HepG2 (cell line): ENCODE results near the gene SOX9. TPM values are rescaled to one million over a fixed set of nuclear protein-coding genes. Genes with fewer than 3 reads are reported as not detected.

Source experiments
- AGO2 ChIP-seq: fragments of 200-400 bp; formaldehyde crosslinking; optimal IDR thresholded peaks from 2 replicates; pipeline ENCODE3; 2017; ENCODE audit warnings: mild to moderate bottlenecking, low read depth, low read length, moderate library complexity
- FOXA1 ChIP-seq, 2 experiments: fragments of 450-650 bp in 1 of 2; sonication (generic) in 1 of 2; formaldehyde crosslinking in 1 of 2; IDR thresholded peaks; 2 replicates each; pipeline versions ENCODE4 v1.4.0 to v1.6.1; 2016 to 2020; ENCODE audit warnings: missing genetic modification reagents in 1 of 2
- HIVEP1 ChIP-seq: sonication (generic); formaldehyde crosslinking; IDR thresholded peaks from 2 replicates; pipeline ENCODE4 v1.4.0; 2020; ENCODE audit warnings: mild to moderate bottlenecking, missing genetic modification reagents
- HNRNPL ChIP-seq: fragments of 200-400 bp; formaldehyde crosslinking; IDR thresholded peaks from 2 replicates; pipeline ENCODE4 v1.6.1; 2017; ENCODE audit warnings: mild to moderate bottlenecking, low read depth, low read length
- MEIS2 ChIP-seq: sonication (generic); formaldehyde crosslinking; IDR thresholded peaks from 2 replicates; pipeline ENCODE4 v1.9.0; 2021; ENCODE audit warnings: mild to moderate bottlenecking, missing genetic modification reagents
- NFE2L1 ChIP-seq: sonication (generic); formaldehyde crosslinking; IDR thresholded peaks from 2 replicates; pipeline ENCODE4 v1.4.0; 2020; ENCODE audit warnings: missing genetic modification reagents, mild to moderate bottlenecking, borderline replicate concordance
- PRPF4 ChIP-seq: fragments of 200-400 bp; formaldehyde crosslinking; IDR thresholded peaks from 2 replicates; pipeline ENCODE4 v1.6.1; 2016; ENCODE audit warnings: low read length, low read depth; ENCODE audit not compliant: poor library complexity, severe bottlenecking
- SRSF4 ChIP-seq: fragments of 200-400 bp; formaldehyde crosslinking; IDR thresholded peaks from one replicate; pipeline ENCODE4 v1.6.1; 2018; ENCODE audit warnings: mild to moderate bottlenecking, low read depth, low read length, moderate library complexity; ENCODE audit not compliant: poor library complexity, severe bottlenecking
- TBP ChIP-seq: sonication (generic); formaldehyde crosslinking; IDR thresholded peaks from 2 replicates; pipeline ENCODE4 v1.5.0; 2020; ENCODE audit warnings: missing genetic modification reagents
- U2AF1 ChIP-seq: fragments of 200-400 bp; formaldehyde crosslinking; optimal IDR thresholded peaks from 2 replicates; pipeline ENCODE3; 2017; ENCODE audit warnings: mild to moderate bottlenecking, low read depth, low read length
- U2AF2 ChIP-seq: fragments of 200-400 bp; formaldehyde crosslinking; IDR thresholded peaks from 2 replicates; pipeline ENCODE4 v1.6.1; 2017; ENCODE audit warnings: low read depth, mild to moderate bottlenecking, low read length
- ZFP36L1 ChIP-seq: sonication (generic); formaldehyde crosslinking; IDR thresholded peaks from 2 replicates; pipeline ENCODE4 v1.8.0; 2022; ENCODE audit warnings: mild to moderate bottlenecking, missing genetic modification reagents, moderate library complexity
- ZNF292 ChIP-seq: sonication (generic); formaldehyde crosslinking; IDR thresholded peaks from 2 replicates; pipeline ENCODE4 v1.8.1; 2022; ENCODE audit warnings: mild to moderate bottlenecking, low read depth, missing genetic modification reagents, borderline replicate concordance
- ZNF33A ChIP-seq: sonication (generic); formaldehyde crosslinking; IDR thresholded peaks from 2 replicates; pipeline ENCODE4 v1.5.1; 2020; ENCODE audit warnings: missing genetic modification reagents, mild to moderate bottlenecking, moderate library complexity, borderline replicate concordance
- ZNF644 ChIP-seq: IDR thresholded peaks from 2 replicates; pipeline ENCODE4 v1.6.1; 2016; ENCODE audit warnings: low read depth
- ZSCAN30 ChIP-seq: sonication (generic); formaldehyde crosslinking; IDR thresholded peaks from 2 replicates; pipeline ENCODE4 v1.5.0; 2020; ENCODE audit warnings: mild to moderate bottlenecking, missing genetic modification reagents
- polyA plus RNA-seq, 8 experiments: library from polyadenylated mRNA; depleted of rRNA in 3 of 8; stranded (reverse) in 7 of 8; unstranded in 1 of 8; fragments of >200 nt; fragmentation: Illumina TruSeq in 4 of 8; extraction: Trizol in 4 of 8; gene quantifications; 2 replicates each; pipeline versions ENCODE4 v1.2.1 to v1.2.3, GENCODE V29; 2011 to 2016; ENCODE audit warnings: low read depth in 4 of 8, missing spikeins in 1 of 8, mixed read lengths in 1 of 8; ENCODE audit not compliant: insufficient read depth in 1 of 8
- total RNA-seq, 5 experiments: library from RNA; depleted of rRNA; stranded (reverse); fragments of >200 nt; fragmentation: Illumina TruSeq; extraction: Trizol; gene quantifications; 2 replicates each; pipeline ENCODE4 v1.2.3, GENCODE V29; 2016; ENCODE audit warnings: low read depth in 1 of 5
- TF ChIP-seq, protein P1 (sequence below): sonication (generic); formaldehyde crosslinking; IDR thresholded peaks from 2 replicates; pipeline ENCODE4 v1.8.1; 2022; ENCODE audit warnings: mild to moderate bottlenecking, missing genetic modification reagents
- TF ChIP-seq, protein P2 (sequence below): IDR thresholded peaks from 2 replicates; pipeline ENCODE4 v1.6.1; 2012; ENCODE audit warnings: inconsistent platforms
- TF ChIP-seq, protein P3 (sequence below): sonication (generic); formaldehyde crosslinking; IDR thresholded peaks from 2 replicates; pipeline ENCODE4 v1.4.0; 2020; ENCODE audit warnings: missing genetic modification reagents
- TF ChIP-seq, protein P4 (sequence below): sonication (generic); formaldehyde crosslinking; IDR thresholded peaks from 2 replicates; pipeline ENCODE4 v1.8.0; 2022; ENCODE audit warnings: missing genetic modification reagents, mild to moderate bottlenecking, borderline replicate concordance
- TF ChIP-seq, protein P5 (sequence below): IDR thresholded peaks from 2 replicates; pipeline ENCODE4 v1.4.0; 2020; ENCODE audit warnings: mild to moderate bottlenecking, missing genetic modification reagents

The SOX9 gene
- total and polyA plus RNA-seq, 2 of the 13 experiments (the other 11 are each of a cell fraction or from before 2014, with no cell fraction given), result 16.1 to 27.6 TPM

DNA sequence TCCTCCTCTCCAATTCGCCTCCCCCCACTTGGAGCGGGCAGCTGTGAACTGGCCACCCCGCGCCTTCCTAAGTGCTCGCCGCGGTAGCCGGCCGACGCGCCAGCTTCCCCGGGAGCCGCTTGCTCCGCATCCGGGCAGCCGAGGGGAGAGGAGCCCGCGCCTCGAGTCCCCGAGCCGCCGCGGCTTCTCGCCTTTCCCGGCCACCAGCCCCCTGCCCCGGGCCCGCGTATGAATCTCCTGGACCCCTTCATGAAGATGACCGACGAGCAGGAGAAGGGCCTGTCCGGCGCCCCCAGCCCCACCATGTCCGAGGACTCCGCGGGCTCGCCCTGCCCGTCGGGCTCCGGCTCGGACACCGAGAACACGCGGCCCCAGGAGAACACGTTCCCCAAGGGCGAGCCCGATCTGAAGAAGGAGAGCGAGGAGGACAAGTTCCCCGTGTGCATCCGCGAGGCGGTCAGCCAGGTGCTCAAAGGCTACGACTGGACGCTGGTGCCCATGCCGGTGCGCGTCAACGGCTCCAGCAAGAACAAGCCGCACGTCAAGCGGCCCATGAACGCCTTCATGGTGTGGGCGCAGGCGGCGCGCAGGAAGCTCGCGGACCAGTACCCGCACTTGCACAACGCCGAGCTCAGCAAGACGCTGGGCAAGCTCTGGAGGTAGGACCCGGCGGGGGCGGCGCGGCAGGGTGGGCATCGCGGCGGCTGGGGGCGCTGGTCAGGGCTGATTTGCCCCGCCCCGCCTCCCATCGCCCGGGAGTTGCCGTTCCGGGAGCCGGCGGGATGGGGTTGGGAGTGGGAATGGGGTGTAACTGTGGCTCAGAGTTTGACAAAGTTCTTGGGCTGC is 567 bp downstream of the SOX9 start (continued):
- peak; percentile 77; the same call in 1 of the 2 replicates for TF ChIP-seq ZFP36L1 (CRISPR knock-in tag)
- TF ChIP-seq AGO2, result peak; percentile 100
- TF ChIP-seq HNRNPL, result peak; percentile 88
- no peak for TF ChIP-seq U2AF2
- TF ChIP-seq, protein P1, sequence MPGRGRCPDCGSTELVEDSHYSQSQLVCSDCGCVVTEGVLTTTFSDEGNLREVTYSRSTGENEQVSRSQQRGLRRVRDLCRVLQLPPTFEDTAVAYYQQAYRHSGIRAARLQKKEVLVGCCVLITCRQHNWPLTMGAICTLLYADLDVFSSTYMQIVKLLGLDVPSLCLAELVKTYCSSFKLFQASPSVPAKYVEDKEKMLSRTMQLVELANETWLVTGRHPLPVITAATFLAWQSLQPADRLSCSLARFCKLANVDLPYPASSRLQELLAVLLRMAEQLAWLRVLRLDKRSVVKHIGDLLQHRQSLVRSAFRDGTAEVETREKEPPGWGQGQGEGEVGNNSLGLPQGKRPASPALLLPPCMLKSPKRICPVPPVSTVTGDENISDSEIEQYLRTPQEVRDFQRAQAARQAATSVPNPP (CRISPR knock-in tag), result peak; percentile 69
- TF ChIP-seq MEIS2 (CRISPR knock-in tag), result no peak; the same call in 1 of the 2 replicates
- no peak for TF ChIP-seq ZNF644 (CRISPR knock-in tag)
- no peak for TF ChIP-seq FOXA1 (IDR thresholded peaks at IDR 0.05)
- TF ChIP-seq FOXA1 (CRISPR knock-in tag; IDR thresholded peaks at IDR 0.05), result no peak
- TF ChIP-seq ZNF33A (CRISPR knock-in tag), result peak; percentile 68; the same call in 1 of the 2 replicates
- TF ChIP-seq, protein P2, sequence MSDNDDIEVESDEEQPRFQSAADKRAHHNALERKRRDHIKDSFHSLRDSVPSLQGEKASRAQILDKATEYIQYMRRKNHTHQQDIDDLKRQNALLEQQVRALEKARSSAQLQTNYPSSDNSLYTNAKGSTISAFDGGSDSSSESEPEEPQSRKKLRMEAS, result peak; percentile 55
- TF ChIP-seq NFE2L1 (CRISPR knock-in tag), result peak; percentile 82; the same call in 1 of the 2 replicates
- TF ChIP-seq, protein P3, sequence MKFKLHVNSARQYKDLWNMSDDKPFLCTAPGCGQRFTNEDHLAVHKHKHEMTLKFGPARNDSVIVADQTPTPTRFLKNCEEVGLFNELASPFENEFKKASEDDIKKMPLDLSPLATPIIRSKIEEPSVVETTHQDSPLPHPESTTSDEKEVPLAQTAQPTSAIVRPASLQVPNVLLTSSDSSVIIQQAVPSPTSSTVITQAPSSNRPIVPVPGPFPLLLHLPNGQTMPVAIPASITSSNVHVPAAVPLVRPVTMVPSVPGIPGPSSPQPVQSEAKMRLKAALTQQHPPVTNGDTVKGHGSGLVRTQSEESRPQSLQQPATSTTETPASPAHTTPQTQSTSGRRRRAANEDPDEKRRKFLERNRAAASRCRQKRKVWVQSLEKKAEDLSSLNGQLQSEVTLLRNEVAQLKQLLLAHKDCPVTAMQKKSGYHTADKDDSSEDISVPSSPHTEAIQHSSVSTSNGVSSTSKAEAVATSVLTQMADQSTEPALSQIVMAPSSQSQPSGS (CRISPR knock-in tag), result 0 out of 2 replicates have a peak, but pooled peaks have one; percentile 18
- peak; percentile 80 for TF ChIP-seq U2AF1
- TF ChIP-seq SRSF4, result peak; percentile 33
- 0 out of 2 replicates have a peak, but pooled peaks have one; percentile 26 for TF ChIP-seq TBP
- TF ChIP-seq ZNF292 (CRISPR knock-in tag), result no peak
- TF ChIP-seq HIVEP1 (CRISPR knock-in tag), result peak; percentile 61
- TF ChIP-seq, protein P4, sequence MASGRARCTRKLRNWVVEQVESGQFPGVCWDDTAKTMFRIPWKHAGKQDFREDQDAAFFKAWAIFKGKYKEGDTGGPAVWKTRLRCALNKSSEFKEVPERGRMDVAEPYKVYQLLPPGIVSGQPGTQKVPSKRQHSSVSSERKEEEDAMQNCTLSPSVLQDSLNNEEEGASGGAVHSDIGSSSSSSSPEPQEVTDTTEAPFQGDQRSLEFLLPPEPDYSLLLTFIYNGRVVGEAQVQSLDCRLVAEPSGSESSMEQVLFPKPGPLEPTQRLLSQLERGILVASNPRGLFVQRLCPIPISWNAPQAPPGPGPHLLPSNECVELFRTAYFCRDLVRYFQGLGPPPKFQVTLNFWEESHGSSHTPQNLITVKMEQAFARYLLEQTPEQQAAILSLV (CRISPR knock-in tag), result peak; percentile 28; the same call in 1 of the 2 replicates
- no peak for TF ChIP-seq ZSCAN30
- TF ChIP-seq, protein P5, sequence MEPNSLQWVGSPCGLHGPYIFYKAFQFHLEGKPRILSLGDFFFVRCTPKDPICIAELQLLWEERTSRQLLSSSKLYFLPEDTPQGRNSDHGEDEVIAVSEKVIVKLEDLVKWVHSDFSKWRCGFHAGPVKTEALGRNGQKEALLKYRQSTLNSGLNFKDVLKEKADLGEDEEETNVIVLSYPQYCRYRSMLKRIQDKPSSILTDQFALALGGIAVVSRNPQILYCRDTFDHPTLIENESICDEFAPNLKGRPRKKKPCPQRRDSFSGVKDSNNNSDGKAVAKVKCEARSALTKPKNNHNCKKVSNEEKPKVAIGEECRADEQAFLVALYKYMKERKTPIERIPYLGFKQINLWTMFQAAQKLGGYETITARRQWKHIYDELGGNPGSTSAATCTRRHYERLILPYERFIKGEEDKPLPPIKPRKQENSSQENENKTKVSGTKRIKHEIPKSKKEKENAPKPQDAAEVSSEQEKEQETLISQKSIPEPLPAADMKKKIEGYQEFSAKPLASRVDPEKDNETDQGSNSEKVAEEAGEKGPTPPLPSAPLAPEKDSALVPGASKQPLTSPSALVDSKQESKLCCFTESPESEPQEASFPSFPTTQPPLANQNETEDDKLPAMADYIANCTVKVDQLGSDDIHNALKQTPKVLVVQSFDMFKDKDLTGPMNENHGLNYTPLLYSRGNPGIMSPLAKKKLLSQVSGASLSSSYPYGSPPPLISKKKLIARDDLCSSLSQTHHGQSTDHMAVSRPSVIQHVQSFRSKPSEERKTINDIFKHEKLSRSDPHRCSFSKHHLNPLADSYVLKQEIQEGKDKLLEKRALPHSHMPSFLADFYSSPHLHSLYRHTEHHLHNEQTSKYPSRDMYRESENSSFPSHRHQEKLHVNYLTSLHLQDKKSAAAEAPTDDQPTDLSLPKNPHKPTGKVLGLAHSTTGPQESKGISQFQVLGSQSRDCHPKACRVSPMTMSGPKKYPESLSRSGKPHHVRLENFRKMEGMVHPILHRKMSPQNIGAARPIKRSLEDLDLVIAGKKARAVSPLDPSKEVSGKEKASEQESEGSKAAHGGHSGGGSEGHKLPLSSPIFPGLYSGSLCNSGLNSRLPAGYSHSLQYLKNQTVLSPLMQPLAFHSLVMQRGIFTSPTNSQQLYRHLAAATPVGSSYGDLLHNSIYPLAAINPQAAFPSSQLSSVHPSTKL, result no peak
- no peak for TF ChIP-seq PRPF4
